Natural killer cell (primary cell): ENCODE measurements around the gene GLYR1. TPM values are rescaled to one million over a fixed set of nuclear protein-coding genes. Genes with fewer than 3 reads are reported as not detected.
A peak's percentile ranks its signal among the peaks of the same experiment; 100 is the strongest.

ENCODE experiments used
- ATAC-seq, 3 donors: fragments of 150-1000 bp in 2 of 3; fragments of 200-7000 bp in 1 of 3; cut with Tn5 transposase; 1 replicate in 1 of 3; 2 replicates in 2 of 3; pipeline ENCODE4 v1.10.0; 2021; ENCODE audit warnings: mild to moderate bottlenecking in 2 of 3, moderate library complexity in 2 of 3
- DNase-seq, 2 donors: peaks; one replicate each; pipeline versions ENCODE4 v3.0.0 to v3.0.0-alpha.2; 2013 to 2021; ENCODE audit warnings: mixed read lengths in 1 of 2
- H3K27ac ChIP-seq: one replicate; pipeline ENCODE4 v1.5.1; 2013; ENCODE audit warnings: mild to moderate bottlenecking, low read length
- H3K27me3 ChIP-seq: one replicate; pipeline ENCODE4 v1.6.1; 2013; ENCODE audit warnings: low read length; ENCODE audit not compliant: control insufficient read depth, insufficient read depth
- H3K36me3 ChIP-seq: one replicate; pipeline ENCODE4 v1.6.1; 2013; ENCODE audit warnings: low read length; ENCODE audit not compliant: control insufficient read depth, insufficient read depth
- H3K4me1 ChIP-seq: one replicate; pipeline ENCODE4 v1.6.1; 2013; ENCODE audit warnings: low read length; ENCODE audit not compliant: control insufficient read depth, insufficient read depth
- H3K4me3 ChIP-seq: one replicate; pipeline ENCODE4 v1.5.1; 2013; ENCODE audit warnings: low read length
- H3K9me3 ChIP-seq: one replicate; pipeline ENCODE4 v1.6.1; 2013; ENCODE audit warnings: low read length; ENCODE audit not compliant: control insufficient read depth, insufficient read depth
- H3K27ac Mint-ChIP-seq, 2 donors: one replicate each; pipeline ENCODE4 v1.8.0; 2022; ENCODE audit warnings: mild to moderate bottlenecking in 2 of 2, mixed read lengths in 2 of 2, moderate library complexity in 1 of 2
- H3K27me3 Mint-ChIP-seq, 2 donors: one replicate each; pipeline ENCODE4 v1.8.0; 2022; ENCODE audit warnings: low read depth in 2 of 2, mixed read lengths in 2 of 2
- H3K36me3 Mint-ChIP-seq: one replicate; pipeline ENCODE4 v1.8.0; 2022; ENCODE audit warnings: mixed read lengths
- H3K4me1 Mint-ChIP-seq, 2 donors: one replicate each; pipeline ENCODE4 v1.8.0; 2022; ENCODE audit warnings: mixed read lengths in 2 of 2
- H3K4me3 Mint-ChIP-seq: one replicate; pipeline ENCODE4 v1.8.0; 2022; ENCODE audit warnings: mild to moderate bottlenecking, moderate library complexity, mixed read lengths
- H3K9me3 Mint-ChIP-seq, 2 donors: one replicate each; pipeline ENCODE4 v1.8.0; 2022; ENCODE audit warnings: mixed read lengths in 2 of 2
- CTCF ChIP-seq: fragments of 200-600 bp; IDR thresholded peaks from one replicate; pipeline ENCODE4 v1.8.0; 2022; ENCODE audit warnings: antibody characterized with exemption
- WGBS: methylation state at CpG from one replicate; pipeline ENCODE4 v1.1.7; 2013; ENCODE audit warnings: missing lambda C conversion rate; ENCODE audit not compliant: insufficient coverage; 5-methylcytosine and 5-hydroxymethylcytosine counted together
- intact Hi-C: fragments of 100-400 bp; cut with micrococcal nuclease; formaldehyde crosslinking; loops from one replicate; pipeline ENCODE4 v1.14.2; 2022
- total RNA-seq, 4 donors: library from RNA; stranded (reverse); fragments of 120-200 nt in 1 of 4; gene quantifications; one replicate each; pipeline versions ENCODE4 v1.2.3 to v1.2.4, GENCODE V29; 2013 to 2022

The GLYR1 gene
- total RNA-seq, 3 donors from 2014 or later (not counting 1 experiment from before 2014, with no cell fraction given), result 112 to 129 (median 125) TPM

- H3K4me3 Mint-ChIP-seq, result no peak overlapping the region
- no peaks in the 10 kb centered on the region for H3K27me3 Mint-ChIP-seq
- Histone ChIP-seq H3K4me1 (no peaks in the 10 kb centered on the region), H3K9me3 (no peaks in the 10 kb centered on the region), H3K4me3 (no peak overlapping the region), H3K27ac (no peak overlapping the region), H3K27me3 (no peaks in the 10 kb centered on the region), H3K36me3 (peaks cover 59% of the 10 kb centered on the region)
- no peak for DNase-seq
- WGBS, result 96% methylated on average over 34 of the region's 34 CpGs
- H3K36me3 Mint-ChIP-seq, result peaks cover 24% of the 10 kb centered on the region
- H3K9me3 Mint-ChIP-seq, result no peaks in the 10 kb centered on the region
- no peak for TF ChIP-seq CTCF
- no peak for ATAC-seq
- intact Hi-C loops, result no loop called here
- peaks cover 10 to 12% of the 10 kb centered on the region in 2 donors for H3K4me1 Mint-ChIP-seq
- peak overlapping the region in 1 of 2 donors; percentile 51 for H3K27ac Mint-ChIP-seq
Measured at GRCh38 chr16:4884209-4884608, 37.1 kb upstream of the GLYR1 start.

GRCh38 chr16:4883501-4883900 lies 36.4 kb upstream of the GLYR1 start:
- H3K36me3 Mint-ChIP-seq, result peaks cover 30% of the 10 kb centered on the region

GRCh38 chr16:4882633-4883285 lies 35.7 kb upstream of the GLYR1 start:
- Histone ChIP-seq H3K27me3 (no peaks in the 10 kb centered on the region), H3K9me3 (no peaks in the 10 kb centered on the region), H3K27ac (no peak overlapping the region), H3K4me1 (no peaks in the 10 kb centered on the region), H3K4me3 (no peak overlapping the region), H3K36me3 (peaks cover 69% of the 10 kb centered on the region)
- no peaks in the 10 kb centered on the region for H3K9me3 Mint-ChIP-seq
- TF ChIP-seq CTCF, result no peak
- no peaks in the 10 kb centered on the region for H3K27me3 Mint-ChIP-seq
- no peak overlapping the region for H3K4me3 Mint-ChIP-seq
- ATAC-seq, result no peak
- no peak overlapping the region for H3K27ac Mint-ChIP-seq
- intact Hi-C loops, result no loop called here
- H3K4me1 Mint-ChIP-seq, result peaks cover 10 to 12% of the 10 kb centered on the region in 2 donors
- 95% methylated on average over 11 of the region's 11 CpGs for WGBS
- no peak for DNase-seq
- H3K36me3 Mint-ChIP-seq, result peaks cover 30% of the 10 kb centered on the region

More at GRCh38 chr16:4883501-4883900, 36.4 kb upstream of the GLYR1 start:
- H3K27ac ChIP-seq, result no peak overlapping the region
- H3K9me3 ChIP-seq, result no peaks in the 10 kb centered on the region
- H3K4me1 Mint-ChIP-seq, result peaks cover 10 to 12% of the 10 kb centered on the region in 2 donors
- H3K27me3 ChIP-seq, result no peaks in the 10 kb centered on the region
- peaks cover 64% of the 10 kb centered on the region for H3K36me3 ChIP-seq
- H3K27me3 Mint-ChIP-seq, result no peaks in the 10 kb centered on the region
- intact Hi-C loops, result no loop called here
- ATAC-seq, result no peak
- no peak overlapping the region for H3K27ac Mint-ChIP-seq
- H3K4me3 Mint-ChIP-seq, result no peak overlapping the region
- H3K4me3 ChIP-seq, result no peak overlapping the region
- TF ChIP-seq CTCF, result no peak
- DNase-seq, result no peak
- H3K9me3 Mint-ChIP-seq, result no peaks in the 10 kb centered on the region
- WGBS, result 98% methylated on average over 25 of the region's 25 CpGs
- H3K4me1 ChIP-seq, result no peaks in the 10 kb centered on the region
